ENCODE data around the gene TEX13C.
"Not testable (repeated sequence)": the region's sequence is repeated elsewhere in the genome, so short reads cannot be mapped to it uniquely, and the experiment has no call there.

Gene TEX13C

DNA sequence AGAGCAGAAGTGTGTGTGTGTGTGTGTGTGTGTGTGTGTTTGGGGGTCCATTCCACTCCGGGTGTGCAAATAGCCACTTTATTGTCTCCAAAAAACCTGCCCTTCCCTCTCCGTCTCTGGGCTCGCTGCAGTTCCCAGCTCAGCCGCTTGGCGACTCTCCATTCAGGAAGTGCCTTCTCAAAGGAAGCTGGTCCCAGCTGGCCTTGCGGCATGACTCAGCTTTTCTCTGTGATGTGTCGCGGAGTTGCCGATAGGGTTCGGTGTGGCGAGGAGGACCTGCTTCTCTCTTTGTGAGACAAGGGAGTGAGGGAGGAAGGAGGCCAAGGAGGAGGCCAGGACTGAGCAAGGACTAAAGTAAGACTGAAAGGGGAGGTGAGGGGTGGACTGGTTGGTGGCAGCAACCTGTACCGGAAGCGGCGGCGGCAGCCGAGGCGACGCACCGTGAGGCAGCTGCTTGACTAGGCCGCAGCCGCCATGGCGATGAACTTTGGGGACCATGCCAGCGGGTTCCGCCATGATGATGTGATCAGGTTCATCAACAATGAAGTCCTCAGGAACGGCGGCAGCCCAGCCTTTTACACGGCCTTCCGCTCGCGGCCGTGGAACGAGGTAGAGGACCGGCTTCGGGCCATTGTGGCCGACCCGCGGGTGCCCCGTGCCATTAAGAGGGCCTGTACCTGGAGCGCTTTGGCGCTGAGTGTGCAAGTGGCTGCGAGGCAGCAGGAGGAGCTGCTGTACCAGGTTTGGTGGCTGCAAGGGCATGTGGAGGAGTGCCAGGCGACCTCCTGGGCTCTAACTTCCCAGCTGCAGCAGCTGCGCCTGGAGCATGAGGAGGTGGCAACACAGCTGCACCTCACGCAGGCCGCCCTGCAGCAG, at the start of gene TEX13C:
Gene TEX13C (plus strand): TSS at position 226 of the 876 bp plus-strand sequence. CDS start 249 bp downstream, at position 475.
- DNase-seq: no peak

DNA sequence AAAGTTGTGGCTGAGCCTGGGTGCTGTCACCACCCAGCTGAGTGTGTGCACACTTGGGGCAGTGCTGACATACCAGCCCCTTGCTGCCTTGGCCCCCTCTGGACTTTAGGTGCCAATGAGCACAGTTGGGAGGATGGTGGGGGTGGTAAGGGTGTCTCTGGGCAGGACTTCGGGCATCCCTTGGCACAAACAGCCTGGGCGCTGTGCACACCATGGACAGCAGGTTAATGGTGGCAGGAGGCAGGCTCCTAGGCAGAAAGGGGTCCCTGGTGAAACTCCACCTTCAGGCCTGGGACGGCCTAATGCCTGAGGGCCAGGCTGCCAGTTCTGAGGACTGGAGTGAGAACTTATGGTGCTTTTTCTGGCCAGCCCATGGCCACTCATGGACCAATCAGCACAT, 32.4 kb upstream of the TEX13C start:
- DNase-seq: no peak

DNA sequence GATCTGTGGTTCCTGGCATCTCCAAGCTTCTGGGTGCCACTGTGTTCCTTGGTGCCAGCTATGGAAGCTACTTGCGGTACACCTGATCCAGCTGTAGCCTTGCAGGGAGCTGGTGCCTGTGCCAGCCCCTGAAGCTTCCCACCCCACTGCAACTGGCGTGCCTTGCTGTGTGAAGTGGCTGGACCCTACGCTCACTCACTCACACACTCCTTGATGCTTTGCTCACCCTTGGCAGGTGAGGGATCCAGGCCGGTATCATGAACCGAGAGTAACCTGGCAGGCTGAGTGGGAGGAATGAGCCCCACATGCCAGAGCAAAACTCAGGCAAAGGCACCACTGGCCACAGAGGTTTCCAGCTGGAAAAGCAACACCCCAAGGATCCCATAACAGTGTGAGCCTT, 31.3 kb upstream of the TEX13C start:
- no peak for DNase-seq

GRCh38 chrX:125289209-125289608, 30.5 kb upstream of the TEX13C start:
- no peak for DNase-seq

DNA sequence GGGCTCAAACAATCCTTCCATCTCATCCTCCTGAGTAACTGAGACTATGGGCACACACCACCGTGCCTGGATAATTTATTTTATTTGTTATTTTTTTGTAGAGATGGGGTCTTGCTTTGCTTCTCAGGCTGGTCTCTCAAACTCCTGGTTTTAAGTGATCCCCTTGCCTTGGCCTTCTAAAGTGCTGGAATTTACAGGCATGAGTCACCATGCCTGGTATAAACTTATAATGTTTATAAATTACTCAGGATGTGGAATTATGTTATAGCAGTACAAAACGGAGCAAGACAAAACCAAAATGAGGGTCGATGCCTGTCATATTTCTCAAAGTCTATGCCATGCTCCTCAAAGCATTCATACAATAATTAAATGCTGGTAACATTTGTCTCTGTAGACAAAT, 29.8 kb upstream of the TEX13C start:
- no peak for DNase-seq

- no peak for DNase-seq
These were observed 28.5 kb upstream of the TEX13C start for GRCh38 chrX:125291124-125291523.

GRCh38 chrX:125293850-125294780, 25.6 kb upstream of the TEX13C start:
- DNase-seq: no peak

DNA sequence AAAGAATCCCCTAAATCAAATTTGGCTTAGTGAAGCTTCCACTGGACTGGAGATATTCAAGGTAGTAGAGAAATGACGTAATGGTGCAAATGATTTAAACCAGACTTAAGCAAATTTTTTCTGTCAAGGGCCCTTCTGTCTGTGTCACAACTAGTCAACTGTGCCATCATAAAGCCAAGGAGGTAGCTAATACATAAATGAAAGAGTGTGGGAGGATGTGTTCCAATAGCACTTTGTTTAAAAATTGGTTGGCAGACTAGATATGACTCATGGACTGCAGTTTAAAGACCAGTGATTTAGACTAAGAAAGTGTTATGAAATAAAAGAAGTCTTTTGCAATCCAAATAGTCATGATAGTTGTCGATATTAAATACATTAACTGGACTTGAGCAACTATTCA, 24.3 kb upstream of the TEX13C start:
- DNase-seq: no peak

- DNase-seq: no peak
These were observed 20.8 kb upstream of the TEX13C start for GRCh38 chrX:125298871-125299270.

DNA sequence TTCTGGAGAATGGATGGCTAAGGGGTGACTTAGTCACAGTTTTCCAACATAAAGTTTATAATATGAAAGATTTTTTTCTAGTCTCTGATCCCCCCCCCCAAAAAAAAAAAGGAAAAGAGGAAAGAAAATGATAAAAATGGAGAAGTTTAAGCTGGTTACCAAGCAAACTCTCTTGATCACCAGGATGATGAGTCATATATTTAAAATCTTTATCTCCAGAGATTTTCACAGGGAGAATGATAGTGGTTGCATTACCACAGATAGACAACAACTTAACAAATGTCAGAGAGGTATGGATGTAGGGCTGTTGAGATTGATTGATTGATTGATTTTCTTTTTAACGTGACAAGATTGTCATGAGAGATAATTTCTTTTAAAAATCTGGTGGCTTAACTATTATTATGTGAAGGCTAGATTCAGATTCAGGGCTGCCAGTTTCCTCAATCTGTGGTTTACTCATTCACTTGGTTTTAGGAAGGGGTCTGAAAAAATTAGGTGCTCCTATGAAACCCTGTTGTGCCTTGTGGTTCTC, 13.3 kb upstream of the TEX13C start:
- no peak for DNase-seq

GRCh38 chrX:125308653-125309052, 11.0 kb upstream of the TEX13C start:
- DNase-seq: no peak

GRCh38 chrX:125319166-125319565, 505 bp upstream of the TEX13C start:
- DNase-seq: not testable (repeated sequence)

DNA sequence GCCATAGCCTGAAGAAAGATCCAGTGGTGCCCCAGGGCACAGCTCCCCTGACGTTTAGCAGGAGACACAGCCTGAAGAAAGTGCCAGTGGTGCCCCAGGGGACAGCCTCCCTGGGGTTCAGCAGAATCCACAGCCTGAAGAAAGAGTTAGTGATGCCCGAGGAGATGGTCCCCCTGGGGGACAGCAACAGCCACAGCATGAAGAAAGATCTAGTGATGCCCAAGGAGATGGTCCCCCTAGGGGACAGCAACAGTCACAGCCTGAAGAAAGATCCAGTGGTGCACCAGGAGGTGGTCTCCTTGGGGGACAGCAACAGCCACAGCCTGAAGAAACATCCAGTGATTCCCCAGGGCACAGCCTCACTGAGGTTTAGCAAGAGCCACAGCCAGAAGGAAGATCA, 2.8 kb downstream of the TEX13C start:
- no peak for DNase-seq

GRCh38 chrX:125326599-125326998, 6.9 kb downstream of the TEX13C start:
- no peak for DNase-seq

DNA sequence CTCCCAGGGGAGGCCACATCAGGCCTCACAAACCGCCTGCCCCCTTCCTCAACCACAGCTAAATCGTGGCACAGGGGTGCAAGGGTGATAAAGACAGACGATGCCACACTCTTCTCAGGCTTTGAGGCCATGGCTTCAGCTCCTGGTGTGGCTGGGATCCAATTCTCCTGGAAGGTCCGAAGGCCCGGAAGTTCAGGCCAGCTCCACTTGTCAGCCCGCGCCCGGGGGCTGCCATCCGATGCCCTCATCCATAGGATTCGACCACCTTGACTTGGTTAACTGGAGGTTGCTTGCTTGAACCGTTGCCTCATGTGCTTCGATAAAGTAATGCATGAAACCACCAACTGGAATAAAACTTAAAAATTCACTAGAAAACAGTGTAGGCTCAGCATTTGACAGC, 8.2 kb downstream of the TEX13C start:
- no peak for DNase-seq

- no peak for DNase-seq
These were observed 13.9 kb downstream of the TEX13C start for GRCh38 chrX:125333583-125333982.

- no peak for DNase-seq
These were observed 20.8 kb downstream of the TEX13C start for GRCh38 chrX:125340490-125340889.

DNA sequence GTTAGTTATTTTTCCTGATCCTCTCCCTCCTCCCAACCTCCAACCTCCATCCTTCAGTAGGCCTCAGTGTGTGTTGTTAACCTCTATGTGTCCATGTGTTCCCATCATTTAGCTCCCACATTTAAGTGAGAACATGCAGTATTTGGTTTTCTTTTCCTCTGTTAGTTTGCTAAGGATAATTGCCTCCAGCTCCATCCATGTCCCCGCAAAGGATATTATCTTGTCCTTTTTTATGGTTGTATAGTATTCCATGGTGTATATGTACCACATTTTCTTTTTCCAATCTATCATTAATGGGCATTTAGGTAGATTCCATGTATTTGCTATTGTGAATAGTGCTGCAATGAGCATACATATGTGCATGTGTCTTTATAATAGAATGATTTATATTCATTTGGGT, 54.5 kb downstream of the TEX13C start:
- no peak for DNase-seq

Measured in retina (tissue), 1 donor.